Activated CD4-positive, alpha-beta T cell treated with anti-CD3 and anti-CD28 coated beads for 4 hours (primary cell): ENCODE measurements around the gene SREK1IP1.
"Not testable (repeated sequence)": the region's sequence is repeated elsewhere in the genome, so short reads cannot be mapped to it uniquely, and the experiment has no call there.

Experiments
- DNase-seq, 2 donors: peaks; one replicate each; pipeline ENCODE4 v3.0.0-alpha.2; 2020

SREK1IP1 gene

GRCh38 chr5:64763948-64764503, 4.5 kb downstream of the SREK1IP1 start:
- DNase-seq: no peak

GRCh38 chr5:64759960-64760660, 8.4 kb downstream of the SREK1IP1 start:
- DNase-seq: no peak

- no peak for DNase-seq
Observed at GRCh38 chr5:64758901-64759300, 9.6 kb downstream of the SREK1IP1 start.

GRCh38 chr5:64754066-64754465, 14.4 kb downstream of the SREK1IP1 start:
- no peak for DNase-seq

GRCh38 chr5:64749385-64749784, 19.1 kb downstream of the SREK1IP1 start:
- no peak for DNase-seq

GRCh38 chr5:64746446-64746845, 22.0 kb downstream of the SREK1IP1 start:
- DNase-seq: no peak

GRCh38 chr5:64744914-64745313, 23.6 kb downstream of the SREK1IP1 start:
- DNase-seq: no peak

- DNase-seq: no peak
Observed at GRCh38 chr5:64742821-64743220, 25.7 kb downstream of the SREK1IP1 start.

- DNase-seq: no peak
Observed at GRCh38 chr5:64742411-64742810, 26.1 kb downstream of the SREK1IP1 start.

GRCh38 chr5:64727150-64727549, 41.3 kb downstream of the SREK1IP1 start:
- no peak for DNase-seq

GRCh38 chr5:64722588-64722987, 45.9 kb downstream of the SREK1IP1 start:
- DNase-seq: no peak

- DNase-seq: not testable (repeated sequence)
Observed at GRCh38 chr5:64714495-64714894, 54.0 kb downstream of the SREK1IP1 start.

- no peak for DNase-seq
Observed at GRCh38 chr5:64707191-64707590, 61.3 kb downstream of the SREK1IP1 start.

- not testable (repeated sequence) for DNase-seq
Observed at GRCh38 chr5:64706074-64706473, 62.4 kb downstream of the SREK1IP1 start.

- DNase-seq: no peak
Observed at GRCh38 chr5:64700765-64701164, 67.7 kb downstream of the SREK1IP1 start.

GRCh38 chr5:64696414-64696813, 72.1 kb downstream of the SREK1IP1 start:
- DNase-seq: not testable (repeated sequence)

- DNase-seq: no peak
Observed at GRCh38 chr5:64693636-64694035, 74.9 kb downstream of the SREK1IP1 start.

- DNase-seq: no peak
Observed at GRCh38 chr5:64691291-64691690, 77.2 kb downstream of the SREK1IP1 start.

GRCh38 chr5:64690417-64691151, 77.9 kb downstream of the SREK1IP1 start, which contains the start of gene SHISAL2B:
TSS of gene SHISAL2B (plus strand) at chr5:64690503. CDS start at chr5:64690624, 121 bp downstream.
- DNase-seq: no peak

- no peak for DNase-seq
Observed at GRCh38 chr5:64690104-64690416, 78.4 kb downstream of the SREK1IP1 start.

GRCh38 chr5:64688965-64689364, 79.5 kb downstream of the SREK1IP1 start:
- DNase-seq: no peak

GRCh38 chr5:64688391-64688790, 80.1 kb downstream of the SREK1IP1 start:
- DNase-seq: no peak

- no peak for DNase-seq
Observed at GRCh38 chr5:64685866-64686265, 82.6 kb downstream of the SREK1IP1 start.

- DNase-seq: no peak
Observed at GRCh38 chr5:64682608-64683007, 85.9 kb downstream of the SREK1IP1 start.
